Esophagus mucosa (tissue), 1 donor: Measurements from ENCODE around the gene ASIC2. TPM values are rescaled to one million over a fixed set of nuclear protein-coding genes. Genes with fewer than 3 reads are reported as not detected.

Experiments
- ATAC-seq: fragments of 200-7000 bp; cut with Tn5 transposase; one replicate; pipeline ENCODE4 v1.9.1; 2020
- total RNA-seq: library from RNA; stranded (reverse); gene quantifications from one replicate; pipeline ENCODE4 v1.2.4, GENCODE V29; 2023
- donor health status: DM: yes; HTN: yes; CAD: no.

Gene ASIC2
- not detected for total RNA-seq

DNA sequence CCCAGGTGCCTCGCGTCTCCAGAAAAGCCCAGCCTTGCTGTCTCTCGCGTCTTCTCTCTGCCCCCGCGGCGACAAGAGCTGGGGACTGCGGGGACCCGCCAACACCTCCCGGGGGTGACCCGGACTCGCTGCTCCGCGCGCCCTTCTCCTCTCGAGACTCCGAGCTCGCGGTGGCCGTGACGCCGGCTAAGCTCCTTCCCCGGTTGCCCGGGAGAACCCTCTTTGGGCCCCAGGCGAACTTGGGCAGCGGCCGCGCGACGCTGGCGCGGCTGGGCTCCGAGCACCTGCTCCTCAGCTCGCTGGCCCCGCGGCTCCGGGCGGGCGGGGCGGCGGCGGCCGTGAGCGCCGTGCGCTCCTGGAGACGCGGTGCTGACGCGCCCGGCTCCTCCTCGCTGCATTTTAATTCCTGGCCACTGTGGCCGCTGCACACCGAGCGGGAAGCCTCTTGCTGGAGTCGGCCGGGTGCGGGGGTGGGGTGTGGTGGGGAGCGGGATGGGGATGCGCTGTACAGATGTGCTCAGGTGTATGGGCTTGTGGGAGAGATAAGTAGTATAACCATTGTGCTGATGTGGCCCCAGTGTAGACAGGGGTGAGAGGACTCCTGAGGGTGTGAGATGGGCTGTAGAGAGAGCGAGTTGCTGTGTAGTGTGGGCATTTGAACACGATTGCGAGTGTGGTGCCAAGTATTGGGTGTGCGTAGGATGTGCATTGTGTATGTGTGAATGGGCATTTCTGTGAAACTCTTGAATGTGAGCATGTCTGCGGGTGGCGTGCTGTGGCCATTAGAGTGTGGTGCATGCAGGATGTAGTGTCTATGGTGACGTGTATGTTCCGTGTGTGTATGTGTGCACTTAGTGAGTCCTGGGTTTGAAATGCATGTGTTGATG is at the start of gene ASIC2:
ASIC2 (minus strand) TSS at position 315 of the 887 bp plus-strand sequence.
- ATAC-seq = peak; percentile 45

GRCh38 chr17:33342025-33342424 is 48.9 kb upstream of the ASIC2 start:
- ATAC-seq = no peak

DNA sequence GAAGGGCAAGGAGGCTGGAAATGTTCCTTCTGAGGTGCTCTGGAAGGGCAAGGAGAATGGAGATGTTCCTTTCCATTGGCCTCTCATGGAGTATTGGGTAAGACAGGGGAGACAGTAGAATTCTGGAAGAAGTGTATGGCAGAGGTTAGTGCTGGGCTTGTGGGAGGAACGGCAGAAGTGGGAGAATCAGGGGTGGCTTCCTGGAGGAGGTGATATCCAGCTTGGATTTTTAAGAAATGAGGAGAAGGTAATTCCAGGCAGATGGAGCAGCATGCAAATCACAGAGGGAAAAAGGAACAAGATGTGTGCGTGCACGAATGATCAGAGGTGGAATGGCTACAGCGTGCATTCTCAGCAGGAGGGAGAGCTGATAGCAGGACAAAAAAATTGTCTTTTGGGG is 45.1 kb upstream of the ASIC2 start:
- no peak for ATAC-seq

GRCh38 chr17:33335491-33336173 is 42.5 kb upstream of the ASIC2 start:
- no peak for ATAC-seq

- ATAC-seq = no peak
Observed at GRCh38 chr17:33334703-33335102, 41.6 kb upstream of the ASIC2 start.

- ATAC-seq = no peak
Observed at GRCh38 chr17:33330877-33331276, 37.8 kb upstream of the ASIC2 start.

- no peak for ATAC-seq
Observed at GRCh38 chr17:33328129-33328528, 35.0 kb upstream of the ASIC2 start.

GRCh38 chr17:33324736-33325135 is 31.6 kb upstream of the ASIC2 start:
- ATAC-seq = no peak

GRCh38 chr17:33322063-33322462 is 29.0 kb upstream of the ASIC2 start:
- ATAC-seq = no peak

DNA sequence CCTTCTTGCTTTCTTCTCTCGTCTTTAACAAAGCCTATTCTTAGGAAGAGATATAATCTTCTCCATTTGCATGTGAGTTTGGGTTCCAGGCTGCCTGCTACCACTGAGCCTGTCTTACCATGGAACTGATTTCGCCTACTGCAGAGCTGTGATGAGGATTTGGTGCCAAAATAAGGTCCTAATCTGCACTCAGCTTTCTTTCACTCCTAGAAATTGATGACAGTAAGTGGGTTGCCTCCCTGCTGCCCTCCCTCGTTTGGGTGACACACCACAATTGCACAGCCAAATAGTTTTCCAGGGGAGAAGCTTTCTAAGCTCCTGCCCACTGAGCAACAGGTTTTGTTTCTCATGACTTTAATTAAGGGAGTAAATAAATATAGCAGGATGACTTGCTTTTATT is 25.1 kb upstream of the ASIC2 start:
- no peak for ATAC-seq

- ATAC-seq = no peak
Observed at GRCh38 chr17:33316746-33317145, 23.7 kb upstream of the ASIC2 start.

- ATAC-seq = no peak
Observed at GRCh38 chr17:33310296-33310695, 17.2 kb upstream of the ASIC2 start.

DNA sequence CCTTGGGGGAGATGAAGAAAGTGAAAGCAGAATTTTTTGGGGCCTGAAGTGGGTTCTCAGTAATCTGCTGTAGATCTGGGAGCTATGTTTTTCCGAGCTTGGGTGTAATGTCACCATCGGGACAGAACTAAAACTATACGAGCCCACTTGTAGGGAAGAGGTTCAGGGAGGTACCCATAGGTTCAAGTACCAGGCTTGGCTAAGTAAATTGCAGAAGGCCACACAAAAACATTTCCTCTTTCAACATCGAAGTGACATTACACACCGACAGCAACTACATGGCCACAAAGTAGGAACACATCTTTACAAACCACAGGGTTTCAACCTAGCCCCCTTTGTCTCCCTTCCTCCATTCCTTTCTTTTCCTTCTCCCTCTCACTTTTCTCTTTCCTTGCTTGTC is 10.2 kb upstream of the ASIC2 start:
- ATAC-seq = no peak

DNA sequence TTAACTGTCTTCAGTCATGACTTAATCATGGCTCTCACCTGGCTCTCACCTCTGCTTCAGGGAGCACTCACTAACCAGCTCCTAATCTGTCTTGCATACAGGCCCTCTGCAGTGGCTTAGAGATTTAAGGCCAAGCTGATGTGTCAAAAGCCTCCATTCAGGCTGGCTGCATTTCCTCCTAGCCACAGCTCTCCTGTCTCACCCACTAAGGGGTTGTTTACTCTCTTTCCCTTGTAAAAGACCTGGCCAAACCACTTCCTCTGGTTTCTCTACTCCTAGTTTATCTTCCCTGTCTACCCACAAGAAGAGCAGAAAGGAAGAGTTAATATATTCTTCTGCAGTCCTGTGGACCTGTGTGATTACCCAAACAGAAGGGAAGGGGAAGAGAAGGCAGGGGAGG is 9.3 kb upstream of the ASIC2 start:
- ATAC-seq = no peak

DNA sequence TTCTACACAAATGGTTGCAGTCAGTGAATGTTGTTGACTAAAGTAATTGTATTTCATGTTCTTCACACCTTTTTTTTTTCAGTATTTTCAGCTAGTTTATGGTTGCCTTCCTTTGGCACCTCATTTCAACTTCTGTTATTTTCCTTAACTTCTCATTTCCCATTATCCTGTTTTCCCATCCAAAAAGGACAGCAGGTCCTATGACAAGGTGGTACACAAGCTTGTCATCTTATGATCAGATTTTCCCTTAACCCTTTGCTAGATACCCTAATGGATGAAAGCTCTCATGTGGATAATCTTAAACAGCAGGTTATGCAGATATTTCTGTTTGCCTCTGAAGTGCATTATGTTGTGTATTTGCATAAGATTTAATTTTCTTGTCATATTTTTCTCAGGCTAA is 7.1 kb upstream of the ASIC2 start:
- ATAC-seq = no peak

DNA sequence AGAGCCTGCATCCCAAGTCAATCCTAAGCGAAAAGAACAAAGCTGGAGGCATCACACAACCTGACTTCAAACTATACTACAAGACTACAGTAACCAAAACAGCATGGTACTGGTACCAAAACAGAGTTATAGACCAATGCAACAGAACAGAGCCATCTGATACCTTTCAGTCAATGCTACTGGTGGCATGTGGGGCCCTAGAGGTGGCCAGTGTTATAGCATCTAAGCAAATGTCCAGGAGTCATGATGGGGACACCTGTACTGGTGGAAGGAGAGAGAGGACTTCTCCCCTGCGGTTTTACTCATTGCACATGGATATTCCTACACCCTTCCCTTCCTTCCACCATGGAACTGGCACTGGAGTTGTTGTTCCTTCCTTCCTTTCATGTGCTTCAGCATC is 6.0 kb upstream of the ASIC2 start:
- no peak for ATAC-seq

- ATAC-seq = no peak
Observed at GRCh38 chr17:33297643-33298042, 4.5 kb upstream of the ASIC2 start.

- no peak for ATAC-seq
Observed at GRCh38 chr17:33294994-33295393, 1.9 kb upstream of the ASIC2 start.

- no peak for ATAC-seq
Observed at GRCh38 chr17:33292201-33292980, 704 bp downstream of the ASIC2 start.

GRCh38 chr17:33291248-33292200 is 1.6 kb downstream of the ASIC2 start:
- ATAC-seq = no peak

- ATAC-seq = no peak
Observed at GRCh38 chr17:33290253-33290652, 2.8 kb downstream of the ASIC2 start.

GRCh38 chr17:33288954-33289353 is 4.1 kb downstream of the ASIC2 start:
- no peak for ATAC-seq
